Adipose tissue (tissue), 3 donors: Measurements from ENCODE around the gene MAGEF1. TPM values are rescaled to one million over a fixed set of nuclear protein-coding genes. Genes with fewer than 3 reads are reported as not detected.

Experiments
- H3K27ac ChIP-seq: one replicate; pipeline ENCODE4 v1.5.1; 2013; ENCODE audit warnings: low read depth, low read length
- WGBS, 3 donors: extraction: QIAGEN DNeasy Blood & Tissue Kit; methylation state at CpG; one replicate each; pipeline ENCODE4 v1.1.7; 2013; 5-methylcytosine and 5-hydroxymethylcytosine counted together
- polyA plus RNA-seq, 3 donors: library from polyadenylated mRNA; stranded (reverse); fragments of 200-250 nt; gene quantifications; one replicate each; pipeline ENCODE4 v1.2.3, GENCODE V29; 2013
- donor health status: healthy with polysubstance abuse.
- donor health status: Bipolar disorder and iron deficiency.
- donor health status: healthy.

The MAGEF1 gene
- polyA plus RNA-seq, 3 donors: 17.3 to 18.9 (median 18.1) TPM

- WGBS, 3 donors: 85 to 90% (median 86%) methylated on average over 14 of the region's 14 CpGs
- H3K27ac ChIP-seq: no peak overlapping the region
Measured at GRCh38 chr3:184746131-184747120, 34.6 kb upstream of the MAGEF1 start.

GRCh38 chr3:184745526-184745925, 33.7 kb upstream of the MAGEF1 start:
- no peak overlapping the region for H3K27ac ChIP-seq
- 55 to 86% (median 76%) methylated on average over 11 of the region's 11 CpGs for WGBS, 3 donors

- WGBS, 3 donors: 59 to 95% (median 89%) methylated on average over 3 of the region's 3 CpGs
- H3K27ac ChIP-seq: no peak overlapping the region
Measured at GRCh38 chr3:184743248-184743647, 31.4 kb upstream of the MAGEF1 start.

- 56 to 72% (median 70%) methylated on average over 4 of the region's 4 CpGs for WGBS, 3 donors
- no peak overlapping the region for H3K27ac ChIP-seq
Measured at GRCh38 chr3:184742676-184743135, 30.8 kb upstream of the MAGEF1 start.

- 70 to 80% (median 76%) methylated on average over 12 of the region's 12 CpGs for WGBS, 3 donors
- H3K27ac ChIP-seq: no peak overlapping the region
Measured at GRCh38 chr3:184741798-184742675, 30.2 kb upstream of the MAGEF1 start.

GRCh38 chr3:184741259-184741556, 29.3 kb upstream of the MAGEF1 start:
- WGBS, 3 donors: 94 to 97% (median 96%) methylated on average over 8 of the region's 8 CpGs
- H3K27ac ChIP-seq: no peak overlapping the region

GRCh38 chr3:184740509-184741258, 28.8 kb upstream of the MAGEF1 start:
- no peak overlapping the region for H3K27ac ChIP-seq
- 79 to 93% (median 84%) methylated on average over 9 of the region's 9 CpGs for WGBS, 3 donors

GRCh38 chr3:184739594-184740505, 28.0 kb upstream of the MAGEF1 start:
- H3K27ac ChIP-seq: no peak overlapping the region
- 93 to 94% (median 94%) methylated on average over 5 of the region's 5 CpGs for WGBS, 3 donors

- no peak overlapping the region for H3K27ac ChIP-seq
- 94 to 98% (median 94%) methylated on average over 4 of the region's 4 CpGs for WGBS, 3 donors
Measured at GRCh38 chr3:184738982-184739381, 27.1 kb upstream of the MAGEF1 start.

GRCh38 chr3:184738506-184738890, 26.6 kb upstream of the MAGEF1 start:
- no peak overlapping the region for H3K27ac ChIP-seq
- 63 to 74% (median 67%) methylated on average over 8 of the region's 8 CpGs for WGBS, 3 donors

GRCh38 chr3:184737641-184738505, 26.0 kb upstream of the MAGEF1 start:
- no peak overlapping the region for H3K27ac ChIP-seq
- 59 to 68% (median 64%) methylated on average over 15 of the region's 15 CpGs for WGBS, 3 donors

- H3K27ac ChIP-seq: no peak overlapping the region
- 75 to 91% (median 84%) methylated on average over 3 of the region's 3 CpGs for WGBS, 3 donors
Measured at GRCh38 chr3:184737063-184737462, 25.2 kb upstream of the MAGEF1 start.

- WGBS, 3 donors: 86 to 92% (median 90%) methylated on average over 14 of the region's 14 CpGs
- H3K27ac ChIP-seq: no peak overlapping the region
Measured at GRCh38 chr3:184734903-184735701, 23.2 kb upstream of the MAGEF1 start.

- H3K27ac ChIP-seq: no peak overlapping the region
- WGBS, 3 donors: 77 to 89% (median 86%) methylated on average over 8 of the region's 8 CpGs
Measured at GRCh38 chr3:184733971-184734608, 22.2 kb upstream of the MAGEF1 start.

- WGBS, 3 donors: 88 to 93% (median 92%) methylated on average over 4 of the region's 4 CpGs
- H3K27ac ChIP-seq: no peak overlapping the region
Measured at GRCh38 chr3:184733181-184733580, 21.3 kb upstream of the MAGEF1 start.
